Measurements from ENCODE around the gene RALB.

The RALB gene

DNA sequence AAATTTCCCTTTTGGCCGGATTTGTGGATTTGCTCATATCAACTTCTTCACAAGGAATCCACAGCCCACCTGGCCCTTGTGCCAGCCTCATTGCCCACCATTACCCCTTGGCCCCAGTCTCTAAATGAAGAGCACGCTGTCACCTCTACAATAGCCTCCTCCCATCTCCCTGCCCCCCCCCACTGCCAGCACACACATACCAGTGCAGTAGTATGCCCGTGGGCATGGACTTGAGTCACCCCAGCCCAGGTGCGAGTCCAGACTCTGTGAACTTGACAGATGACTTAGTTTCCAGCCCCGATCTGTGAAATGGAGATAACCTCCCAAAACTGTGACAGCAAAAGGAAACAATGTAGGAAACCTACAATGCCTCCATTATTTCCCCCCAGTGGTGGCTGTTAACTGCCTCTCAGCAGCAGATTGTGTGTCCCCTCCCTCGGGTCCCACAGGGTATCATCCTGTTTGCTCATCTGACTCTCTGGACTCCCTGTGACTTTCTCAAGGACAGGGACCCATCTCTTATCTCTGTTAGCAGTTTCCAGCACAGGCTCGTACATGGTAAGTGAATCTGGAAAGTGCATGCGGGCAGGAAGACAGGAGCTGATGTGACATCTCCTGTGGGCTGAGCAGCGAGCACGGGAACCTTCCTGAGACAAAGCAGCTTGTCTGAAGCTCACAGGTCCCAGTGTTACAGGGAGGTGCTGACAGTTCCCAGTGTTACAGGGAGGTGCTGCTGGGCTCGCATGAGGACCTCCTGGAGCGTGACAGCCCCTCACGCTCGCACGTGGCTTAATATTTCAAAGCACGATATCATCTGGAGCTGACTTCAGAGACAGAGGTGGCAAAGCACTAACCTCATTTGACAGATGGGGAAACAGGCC, 25.3 kb upstream of the RALB start:
- no peaks in the 10 kb centered on the region for H3K36me3 ChIP-seq
- H3K9me3 ChIP-seq = no peaks in the 10 kb centered on the region
- H3K27me3 ChIP-seq = peaks cover 14% of the 10 kb centered on the region
- no peak overlapping the region for H3K27ac ChIP-seq
- peaks cover 27 to 35% of the 10 kb centered on the region in 2 experiments for H3K4me1 ChIP-seq (ENCODE audit: control insufficient read depth in 1 of 2, insufficient read depth in 1 of 2, low read depth in 1 of 2, low read length in 1 of 2)
- TF ChIP-seq, protein P1, sequence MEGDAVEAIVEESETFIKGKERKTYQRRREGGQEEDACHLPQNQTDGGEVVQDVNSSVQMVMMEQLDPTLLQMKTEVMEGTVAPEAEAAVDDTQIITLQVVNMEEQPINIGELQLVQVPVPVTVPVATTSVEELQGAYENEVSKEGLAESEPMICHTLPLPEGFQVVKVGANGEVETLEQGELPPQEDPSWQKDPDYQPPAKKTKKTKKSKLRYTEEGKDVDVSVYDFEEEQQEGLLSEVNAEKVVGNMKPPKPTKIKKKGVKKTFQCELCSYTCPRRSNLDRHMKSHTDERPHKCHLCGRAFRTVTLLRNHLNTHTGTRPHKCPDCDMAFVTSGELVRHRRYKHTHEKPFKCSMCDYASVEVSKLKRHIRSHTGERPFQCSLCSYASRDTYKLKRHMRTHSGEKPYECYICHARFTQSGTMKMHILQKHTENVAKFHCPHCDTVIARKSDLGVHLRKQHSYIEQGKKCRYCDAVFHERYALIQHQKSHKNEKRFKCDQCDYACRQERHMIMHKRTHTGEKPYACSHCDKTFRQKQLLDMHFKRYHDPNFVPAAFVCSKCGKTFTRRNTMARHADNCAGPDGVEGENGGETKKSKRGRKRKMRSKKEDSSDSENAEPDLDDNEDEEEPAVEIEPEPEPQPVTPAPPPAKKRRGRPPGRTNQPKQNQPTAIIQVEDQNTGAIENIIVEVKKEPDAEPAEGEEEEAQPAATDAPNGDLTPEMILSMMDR (IDR thresholded peaks at IDR 0.05) = no peak
- H3K4me3 ChIP-seq (ENCODE audit: low read depth in 1 of 2, low read length in 1 of 2) = no peak overlapping the region

DNA sequence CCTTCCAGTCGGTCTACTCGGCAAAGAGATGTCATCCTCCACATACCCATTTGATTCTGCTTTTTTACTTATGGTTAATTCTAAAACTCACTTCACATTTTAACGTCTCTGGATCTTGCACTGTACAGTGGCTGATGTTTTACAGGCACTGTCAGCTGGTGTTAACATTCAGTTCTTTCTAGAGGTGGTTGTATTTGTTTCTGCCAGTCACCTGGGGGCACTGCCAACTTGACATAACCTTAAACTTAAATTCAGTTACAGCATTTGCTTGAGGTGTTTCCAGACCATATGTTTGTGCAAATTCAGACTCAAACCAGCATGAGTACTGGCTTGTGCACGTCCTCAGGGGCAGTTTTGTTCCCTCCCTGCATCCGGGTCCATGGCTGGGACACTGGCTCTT, 24.1 kb upstream of the RALB start:
- Histone ChIP-seq H3K36me3 (no peaks in the 10 kb centered on the region), H3K27ac (no peak overlapping the region), H3K4me1 (ENCODE audit: control insufficient read depth in 1 of 2, insufficient read depth in 1 of 2, low read depth in 1 of 2, low read length in 1 of 2) (peaks cover 29 to 38% of the 10 kb centered on the region in 2 experiments), H3K4me3 (ENCODE audit: low read depth in 1 of 2, low read length in 1 of 2) (no peak overlapping the region), H3K27me3 (peaks cover 14% of the 10 kb centered on the region), H3K9me3 (no peaks in the 10 kb centered on the region)
- TF ChIP-seq, protein P1 (IDR thresholded peaks at IDR 0.05) = no peak

DNA sequence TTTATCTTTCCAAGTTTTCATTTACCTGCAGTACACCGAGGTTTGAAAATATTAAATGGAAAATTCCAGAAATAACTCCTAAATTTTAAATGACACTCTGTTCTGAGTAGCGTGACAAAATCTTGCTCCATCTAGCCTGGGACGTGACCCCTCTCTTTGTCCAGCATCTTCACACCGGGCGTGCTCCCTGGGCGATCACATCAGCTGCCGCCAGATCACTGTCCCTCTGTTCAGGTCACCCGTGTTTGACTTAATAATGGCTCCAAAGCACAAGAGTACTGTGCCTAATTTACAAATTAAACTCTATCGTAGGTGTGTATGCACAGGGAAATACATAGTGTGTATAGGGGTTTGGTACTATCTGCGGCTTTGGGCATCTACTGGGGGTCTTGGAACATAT, 23.3 kb upstream of the RALB start:
- Histone ChIP-seq H3K4me1 (ENCODE audit: control insufficient read depth in 1 of 2, insufficient read depth in 1 of 2, low read depth in 1 of 2, low read length in 1 of 2) (peaks cover 21 to 30% of the 10 kb centered on the region in 2 experiments), H3K27me3 (peaks cover 14% of the 10 kb centered on the region), H3K36me3 (no peaks in the 10 kb centered on the region), H3K4me3 (ENCODE audit: low read depth in 1 of 2, low read length in 1 of 2) (no peak overlapping the region), H3K9me3 (no peaks in the 10 kb centered on the region), H3K27ac (no peak overlapping the region)
- TF ChIP-seq, protein P1 (IDR thresholded peaks at IDR 0.05) = no peak

DNA sequence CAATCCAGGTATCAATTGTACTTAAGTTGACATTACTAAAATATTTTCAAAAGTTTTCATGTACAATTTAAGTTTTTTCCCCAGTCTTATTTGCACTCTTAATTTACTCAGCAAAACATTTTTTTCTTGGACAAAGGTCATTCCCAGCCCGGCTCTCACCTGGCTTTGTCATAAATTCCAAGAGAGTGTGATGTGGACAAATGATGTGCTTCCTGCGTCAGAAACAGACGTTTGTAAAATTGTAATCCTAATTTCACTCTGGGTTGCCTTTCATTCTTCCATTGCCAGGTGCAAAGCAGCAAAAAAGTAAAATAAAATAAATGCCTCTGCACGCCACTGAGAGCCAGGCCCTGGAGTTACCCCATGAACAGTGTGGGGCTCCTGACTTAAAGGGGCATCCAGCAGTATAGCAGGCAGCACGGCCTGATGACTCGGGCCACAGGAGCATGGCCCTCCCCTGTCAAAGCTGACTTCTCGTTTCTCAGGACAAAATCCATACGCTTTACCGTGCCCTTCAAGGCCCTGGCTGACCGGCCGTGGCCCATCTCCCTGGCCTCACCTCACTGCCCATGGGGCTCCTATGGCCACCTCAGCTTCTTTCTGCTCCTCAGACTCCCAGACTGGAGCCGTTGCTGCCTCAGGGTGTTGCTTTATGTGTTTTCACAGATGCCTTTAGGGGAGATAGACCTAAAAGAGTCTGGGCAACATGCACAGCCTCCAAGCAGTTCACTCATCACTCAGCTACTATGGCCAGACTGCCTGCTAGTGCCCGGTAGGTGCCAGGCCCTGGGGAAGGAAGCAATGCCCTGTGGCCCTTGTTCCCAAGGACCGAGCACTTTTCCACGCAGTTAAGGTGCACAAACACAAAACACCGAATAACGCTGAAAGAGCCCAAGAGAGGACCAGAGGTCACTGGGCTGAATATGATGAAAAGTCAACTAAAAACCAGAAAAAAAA, 21.9 kb upstream of the RALB start:
- no peaks in the 10 kb centered on the region for H3K36me3 ChIP-seq
- no peaks in the 10 kb centered on the region for H3K9me3 ChIP-seq
- peaks cover 21 to 24% of the 10 kb centered on the region in 2 experiments for H3K4me1 ChIP-seq (ENCODE audit: control insufficient read depth in 1 of 2, insufficient read depth in 1 of 2, low read depth in 1 of 2, low read length in 1 of 2)
- peaks cover 14% of the 10 kb centered on the region for H3K27me3 ChIP-seq
- TF ChIP-seq, protein P1 (IDR thresholded peaks at IDR 0.05) = no peak
- H3K27ac ChIP-seq = no peak overlapping the region
- H3K4me3 ChIP-seq (ENCODE audit: low read depth in 1 of 2, low read length in 1 of 2) = peak overlapping the region; percentile 59 to 62

DNA sequence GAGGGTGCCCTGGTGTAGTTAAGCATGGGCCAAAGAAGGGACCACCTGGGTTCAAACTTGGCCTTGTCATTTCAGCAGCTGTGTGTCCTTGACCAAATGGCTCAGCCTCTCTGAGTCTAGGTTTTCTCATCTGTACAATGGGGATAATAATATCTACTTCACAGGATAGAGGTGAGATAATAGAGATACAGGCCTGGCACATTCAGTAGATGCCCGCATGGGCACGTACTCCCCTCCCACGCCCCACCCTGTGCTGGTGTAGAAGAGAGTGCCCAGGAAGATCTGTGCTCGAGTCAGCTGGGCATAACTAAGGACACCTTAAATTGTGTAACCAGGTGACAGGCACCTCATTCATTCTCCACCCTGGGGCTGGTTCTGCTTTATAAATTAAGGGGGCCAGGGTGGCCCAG, 21.1 kb upstream of the RALB start:
- no peaks in the 10 kb centered on the region for H3K36me3 ChIP-seq
- H3K9me3 ChIP-seq = no peaks in the 10 kb centered on the region
- H3K4me3 ChIP-seq (ENCODE audit: low read depth in 1 of 2, low read length in 1 of 2) = peak overlapping the region; percentile 59 to 62
- peak overlapping the region; percentile 86 for H3K27ac ChIP-seq
- TF ChIP-seq, protein P1 (IDR thresholded peaks at IDR 0.05) = no peak
- H3K4me1 ChIP-seq (ENCODE audit: control insufficient read depth in 1 of 2, insufficient read depth in 1 of 2, low read depth in 1 of 2, low read length in 1 of 2) = peaks cover 21 to 24% of the 10 kb centered on the region in 2 experiments
- peaks cover 14% of the 10 kb centered on the region for H3K27me3 ChIP-seq
